Measurements from ENCODE around the gene FCRL4. TPM values are rescaled to one million over a fixed set of nuclear protein-coding genes. Genes with fewer than 3 reads are reported as not detected.

FCRL4 gene
- not detected for total RNA-seq

DNA sequence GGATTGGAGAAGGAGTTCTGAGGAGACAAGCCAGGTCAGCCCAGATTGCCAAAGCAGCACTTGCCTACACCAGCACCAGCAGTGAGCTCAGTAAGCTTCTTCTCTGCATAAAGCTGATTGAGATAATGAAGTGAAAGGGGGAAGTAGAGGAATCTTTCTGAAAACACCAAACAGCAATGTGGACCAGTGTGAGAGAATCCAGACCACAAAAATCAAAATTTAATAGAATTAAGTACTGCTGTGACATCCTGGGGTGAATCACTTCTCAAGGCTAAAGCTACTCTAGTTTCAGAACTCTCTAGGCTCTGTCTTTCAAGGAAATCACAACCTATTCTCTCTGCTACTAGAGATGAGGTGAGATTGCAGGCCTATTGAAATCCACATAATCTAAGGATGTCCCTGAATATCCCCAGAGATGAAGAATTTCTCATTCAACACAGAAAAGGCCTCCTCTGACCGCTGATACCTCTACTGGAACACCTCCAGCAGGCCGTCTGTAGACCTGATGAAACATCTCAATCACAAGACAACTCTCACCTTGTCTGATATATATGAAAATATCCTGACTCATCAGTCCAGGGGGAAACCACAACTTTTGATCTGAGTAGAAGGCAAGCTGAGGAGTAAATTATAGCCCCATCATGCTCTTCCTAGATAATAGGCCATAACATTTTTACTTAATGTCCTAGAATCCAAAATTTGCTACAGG, at the start of gene FCRL4:
TSS of gene FCRL4 (minus strand) at position 127 of the 709 bp plus-strand sequence. CDS start 141 bp downstream, outside the sequence.
- CTCF ChIA-PET, result no interaction called here
- no peaks in the 10 kb centered on the region for H3K9me3 Mint-ChIP-seq (ENCODE audit: low read depth)
- peak; percentile 36 for ATAC-seq
- H3K27me3 Mint-ChIP-seq, result peaks cover 36% of the 10 kb centered on the region
- H3K4me1 Mint-ChIP-seq, result peaks cover 18% of the 10 kb centered on the region
- no peak within 1 kb of the TSS for H3K27ac Mint-ChIP-seq
- H3K4me3 Mint-ChIP-seq, result no peak within 1 kb of the TSS
- no peak for DNase-seq
- H3K36me3 Mint-ChIP-seq, result no peaks in the 10 kb centered on the region

DNA sequence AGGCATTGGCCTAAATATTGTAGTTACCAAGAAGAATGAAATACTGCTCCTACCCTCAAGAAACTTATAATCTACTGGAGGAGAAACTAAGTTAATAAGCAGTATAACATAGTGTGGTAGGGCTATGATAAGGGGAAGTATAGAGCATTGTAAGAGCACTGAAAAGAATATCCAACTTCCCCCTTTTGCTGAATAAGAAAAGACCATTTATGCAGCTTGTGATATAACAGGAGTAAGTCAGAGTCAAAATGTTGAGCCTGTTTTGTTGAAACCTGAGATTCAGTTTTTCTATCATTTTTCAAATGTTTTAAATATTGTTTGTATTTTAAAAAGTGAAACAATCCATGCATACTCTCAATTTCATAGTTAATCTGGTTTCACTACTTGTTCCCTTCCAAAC, 48.3 kb upstream of the FCRL4 start:
- H3K4me1 Mint-ChIP-seq, result no peaks in the 10 kb centered on the region
- H3K36me3 Mint-ChIP-seq, result no peaks in the 10 kb centered on the region
- no peak for ATAC-seq
- H3K9me3 Mint-ChIP-seq (ENCODE audit: low read depth), result no peaks in the 10 kb centered on the region
- no peak overlapping the region for H3K4me3 Mint-ChIP-seq
- DNase-seq, result no peak
- no peak overlapping the region for H3K27ac Mint-ChIP-seq
- CTCF ChIA-PET, result no interaction called here
- peaks cover 8% of the 10 kb centered on the region for H3K27me3 Mint-ChIP-seq

DNA sequence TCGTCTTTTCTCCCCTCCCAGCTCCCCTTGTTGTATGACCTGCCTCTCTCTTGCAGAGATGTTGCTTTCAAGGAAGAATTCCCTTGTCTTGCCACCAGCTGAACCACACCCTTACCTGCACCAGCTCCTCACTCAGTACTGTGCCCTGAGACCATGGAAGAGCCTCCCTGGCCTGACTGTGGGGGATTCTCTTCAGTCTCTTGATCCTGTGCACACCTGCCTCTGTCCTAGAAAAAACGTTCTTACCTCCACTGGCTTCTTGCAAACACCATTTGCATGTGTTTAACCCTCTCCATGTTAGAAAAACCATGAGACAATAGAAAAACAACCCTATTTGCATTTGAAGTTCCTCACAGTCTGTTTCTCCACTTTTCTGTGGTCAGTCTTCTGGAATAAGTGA, 43.3 kb upstream of the FCRL4 start:
- Mint-ChIP-seq H3K27me3 (peaks cover 5% of the 10 kb centered on the region), H3K27ac (no peak overlapping the region), H3K4me1 (no peaks in the 10 kb centered on the region), H3K9me3 (ENCODE audit: low read depth) (no peaks in the 10 kb centered on the region), H3K4me3 (no peak overlapping the region), H3K36me3 (no peaks in the 10 kb centered on the region)
- no peak for ATAC-seq
- CTCF ChIA-PET, result no interaction called here
- DNase-seq, result no peak

DNA sequence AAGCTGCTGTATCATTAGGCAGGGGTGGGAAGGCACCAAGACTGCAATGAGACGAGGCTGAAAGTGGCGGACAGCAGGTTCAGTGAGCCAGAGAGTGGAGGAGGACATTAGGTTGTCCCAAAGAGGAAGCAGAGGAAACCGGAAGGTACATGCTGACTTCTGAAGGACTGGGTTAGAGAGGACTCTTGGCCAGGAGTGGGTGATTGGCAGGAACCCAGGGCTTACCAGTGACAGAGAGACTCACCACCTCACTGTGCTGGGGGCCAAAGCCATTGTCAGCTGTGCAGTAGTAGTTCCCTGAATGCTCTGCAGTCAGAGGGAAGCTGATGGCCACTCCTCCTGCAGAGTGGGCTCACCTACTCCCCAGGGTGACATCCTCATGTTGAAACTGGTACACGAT, 41.9 kb upstream of the FCRL4 start:
- H3K4me1 Mint-ChIP-seq, result no peaks in the 10 kb centered on the region
- no peak overlapping the region for H3K4me3 Mint-ChIP-seq
- DNase-seq (no peak), ATAC-seq (no peak)
- CTCF ChIA-PET, result no interaction called here
- no peak overlapping the region for H3K27ac Mint-ChIP-seq
- peaks cover 5% of the 10 kb centered on the region for H3K27me3 Mint-ChIP-seq
- H3K9me3 Mint-ChIP-seq (ENCODE audit: low read depth), result no peaks in the 10 kb centered on the region
- H3K36me3 Mint-ChIP-seq, result no peaks in the 10 kb centered on the region

DNA sequence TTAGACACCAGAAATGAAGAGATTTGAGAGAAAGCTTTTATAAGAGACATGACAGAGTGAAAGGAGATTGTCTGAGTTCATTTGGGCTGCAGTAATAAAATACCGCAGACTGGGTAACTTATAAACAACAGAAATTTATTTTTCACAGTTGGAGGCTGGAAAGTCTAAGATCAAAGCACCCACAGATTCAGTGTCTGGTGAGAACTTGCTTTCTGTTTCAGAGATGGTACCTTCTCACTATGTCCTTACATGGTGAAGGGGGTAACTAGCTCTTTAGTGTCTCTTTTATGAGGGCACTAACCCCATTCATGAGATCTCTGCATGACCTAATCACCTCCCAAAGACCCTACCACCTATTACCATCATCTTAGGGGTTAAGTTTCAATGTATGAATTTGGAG, 30.9 kb upstream of the FCRL4 start:
- Mint-ChIP-seq H3K9me3 (ENCODE audit: low read depth) (no peaks in the 10 kb centered on the region), H3K4me1 (no peaks in the 10 kb centered on the region), H3K27ac (no peak overlapping the region), H3K36me3 (no peaks in the 10 kb centered on the region), H3K4me3 (no peak overlapping the region), H3K27me3 (peaks cover 15% of the 10 kb centered on the region)
- ATAC-seq, result no peak
- CTCF ChIA-PET, result no interaction called here
- DNase-seq, result no peak

DNA sequence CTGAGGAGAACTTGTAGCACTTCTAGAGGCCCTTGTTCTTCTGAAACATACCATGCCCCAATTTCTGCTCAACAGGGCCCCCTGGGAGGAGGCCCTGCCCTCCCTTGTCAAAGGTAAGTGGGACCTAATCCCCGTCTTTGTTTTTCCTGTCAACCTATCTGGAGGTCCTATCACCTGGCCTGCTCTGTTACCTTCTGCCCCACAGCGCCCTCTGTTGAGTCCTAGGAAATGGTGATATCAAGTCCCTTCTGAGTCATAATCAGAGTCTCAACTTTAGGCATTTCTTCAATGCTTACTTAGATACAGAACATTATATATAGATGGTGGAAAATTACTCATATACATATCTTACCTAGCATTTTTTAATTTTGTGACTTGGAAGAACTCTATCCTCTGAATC, 28.2 kb upstream of the FCRL4 start:
- no peaks in the 10 kb centered on the region for H3K36me3 Mint-ChIP-seq
- DNase-seq (no peak), ATAC-seq (peak; percentile 42)

GRCh38 chr1:157624471-157624870, 26.6 kb upstream of the FCRL4 start:
- H3K9me3 Mint-ChIP-seq (ENCODE audit: low read depth), result no peaks in the 10 kb centered on the region
- H3K4me3 Mint-ChIP-seq, result no peak overlapping the region
- peaks cover 17% of the 10 kb centered on the region for H3K27me3 Mint-ChIP-seq
- H3K4me1 Mint-ChIP-seq, result no peaks in the 10 kb centered on the region
- H3K27ac Mint-ChIP-seq, result no peak overlapping the region
- no peaks in the 10 kb centered on the region for H3K36me3 Mint-ChIP-seq
- DNase-seq, result no peak
- no peak for ATAC-seq
- CTCF ChIA-PET, result interaction anchor here (0.6 to 3.2 kb wide), 2 partner anchors 40 to 45 kb away, joined by 3 to 10 read pairs; no protein-coding TSS in a partner anchor

More for the DNA sequence above, 28.2 kb upstream of the FCRL4 start:
- Mint-ChIP-seq H3K4me1 (no peaks in the 10 kb centered on the region), H3K9me3 (ENCODE audit: low read depth) (no peaks in the 10 kb centered on the region), H3K27me3 (peaks cover 23% of the 10 kb centered on the region), H3K27ac (no peak overlapping the region), H3K4me3 (no peak overlapping the region)
- CTCF ChIA-PET, result interaction anchor here (1.2 to 3.2 kb wide), 2 partner anchors 10 to 46 kb away, joined by 3 to 10 read pairs; no protein-coding TSS in a partner anchor

- CTCF ChIA-PET, result no interaction called here
- no peaks in the 10 kb centered on the region for H3K9me3 Mint-ChIP-seq (ENCODE audit: low read depth)
- H3K27me3 Mint-ChIP-seq, result peaks cover 19% of the 10 kb centered on the region
- DNase-seq, result no peak
- no peaks in the 10 kb centered on the region for H3K36me3 Mint-ChIP-seq
- no peak overlapping the region for H3K27ac Mint-ChIP-seq
- H3K4me3 Mint-ChIP-seq, result no peak overlapping the region
- ATAC-seq, result no peak
- no peaks in the 10 kb centered on the region for H3K4me1 Mint-ChIP-seq
Observed at GRCh38 chr1:157622471-157622870, 24.6 kb upstream of the FCRL4 start.

DNA sequence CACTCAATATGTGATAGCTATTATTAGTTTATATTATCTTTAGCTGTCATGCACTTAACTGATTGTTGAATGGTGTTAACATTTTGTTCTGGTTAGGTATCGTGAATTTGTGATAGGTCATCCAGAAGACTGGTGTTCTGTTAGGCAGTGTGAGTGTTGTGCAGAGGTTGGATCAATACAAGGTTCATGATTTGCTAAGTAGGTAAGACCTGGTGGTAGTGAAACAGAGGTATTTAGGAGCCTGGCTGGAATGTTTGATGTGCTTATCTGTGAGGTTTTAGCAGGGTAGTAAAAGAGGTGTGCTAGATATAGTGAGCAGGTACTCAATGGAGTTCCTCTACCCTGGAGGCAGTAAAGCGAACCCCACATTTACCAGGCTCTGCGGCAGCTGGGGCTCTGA, 20.3 kb upstream of the FCRL4 start:
- Mint-ChIP-seq H3K9me3 (ENCODE audit: low read depth) (no peaks in the 10 kb centered on the region), H3K27me3 (peaks cover 16% of the 10 kb centered on the region), H3K27ac (no peak overlapping the region), H3K4me1 (no peaks in the 10 kb centered on the region), H3K4me3 (no peak overlapping the region), H3K36me3 (no peaks in the 10 kb centered on the region)
- ATAC-seq (no peak), DNase-seq (no peak)
- CTCF ChIA-PET, result no interaction called here

DNA sequence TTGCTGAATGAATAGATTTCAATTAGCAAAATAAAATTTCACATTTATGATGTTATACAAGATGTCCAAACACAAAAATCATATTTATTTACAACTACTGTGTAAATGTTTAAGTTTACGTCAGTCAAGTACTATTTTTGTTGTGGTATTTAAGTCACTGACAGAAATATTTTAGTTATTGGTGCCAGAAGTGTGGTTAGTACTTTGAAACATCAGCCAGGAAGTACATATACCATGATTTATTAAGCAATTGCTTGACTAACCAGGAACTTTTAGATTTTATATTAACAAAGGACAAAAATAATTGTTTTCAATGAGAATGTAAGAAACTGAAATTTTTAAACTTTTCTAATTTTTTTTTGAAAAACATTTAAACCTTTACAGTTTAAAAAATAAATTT, 2.4 kb upstream of the FCRL4 start:
- H3K4me3 Mint-ChIP-seq, result no peak overlapping the region
- no peaks in the 10 kb centered on the region for H3K9me3 Mint-ChIP-seq (ENCODE audit: low read depth)
- CTCF ChIA-PET, result no interaction called here
- DNase-seq, result no peak
- H3K36me3 Mint-ChIP-seq, result no peaks in the 10 kb centered on the region
- H3K27me3 Mint-ChIP-seq, result peaks cover 42% of the 10 kb centered on the region
- no peak for ATAC-seq
- no peak overlapping the region for H3K27ac Mint-ChIP-seq
- peaks cover 17% of the 10 kb centered on the region for H3K4me1 Mint-ChIP-seq

- Mint-ChIP-seq H3K36me3 (no peaks in the 10 kb centered on the region), H3K27me3 (peaks cover 30% of the 10 kb centered on the region), H3K9me3 (ENCODE audit: low read depth) (no peaks in the 10 kb centered on the region)
Observed at GRCh38 chr1:157596384-157596783, 1.5 kb downstream of the FCRL4 start.

DNA sequence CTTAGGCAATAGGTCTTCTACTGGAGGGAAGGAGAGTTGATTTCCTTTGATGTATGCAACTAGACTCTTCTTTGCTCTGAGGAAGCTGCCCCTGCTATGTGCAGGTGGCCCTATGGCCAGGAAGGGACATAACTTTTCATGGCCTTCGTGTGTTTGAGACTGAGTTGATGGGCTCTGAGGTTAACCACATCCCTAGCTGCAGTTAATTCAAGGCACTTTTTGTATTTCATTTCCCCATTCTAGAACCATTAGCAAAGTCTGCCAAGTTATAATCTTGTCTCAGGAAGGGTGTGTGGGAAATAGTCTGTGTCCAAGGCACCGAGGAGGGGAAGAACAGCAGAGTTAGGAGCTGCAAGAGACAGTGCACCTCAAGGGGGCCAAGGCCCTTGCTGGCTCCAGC, 2.5 kb downstream of the FCRL4 start:
- CTCF ChIA-PET, result interaction anchor here (0.8 to 1.2 kb wide), 2 partner anchors 8 to 15 kb away, joined by 3 read pairs; no protein-coding TSS in a partner anchor
- H3K4me3 Mint-ChIP-seq, result no peak overlapping the region
- no peaks in the 10 kb centered on the region for H3K36me3 Mint-ChIP-seq
- ATAC-seq (no peak), DNase-seq (no peak)
- H3K9me3 Mint-ChIP-seq (ENCODE audit: low read depth), result no peaks in the 10 kb centered on the region
- peaks cover 30% of the 10 kb centered on the region for H3K27me3 Mint-ChIP-seq
- peaks cover 18% of the 10 kb centered on the region for H3K4me1 Mint-ChIP-seq
- no peak overlapping the region for H3K27ac Mint-ChIP-seq

More at GRCh38 chr1:157596384-157596783, 1.5 kb downstream of the FCRL4 start:
- Mint-ChIP-seq H3K4me3 (no peak overlapping the region), H3K4me1 (peaks cover 18% of the 10 kb centered on the region), H3K27ac (no peak overlapping the region)
- ATAC-seq, result no peak
- CTCF ChIA-PET, result no interaction called here
- no peak for DNase-seq

GRCh38 chr1:157585984-157586383, 11.9 kb downstream of the FCRL4 start:
- H3K36me3 Mint-ChIP-seq, result no peaks in the 10 kb centered on the region
- DNase-seq (no peak), ATAC-seq (no peak)
- no peak overlapping the region for H3K4me3 Mint-ChIP-seq
- H3K27me3 Mint-ChIP-seq, result peaks cover 16% of the 10 kb centered on the region
- H3K4me1 Mint-ChIP-seq, result no peaks in the 10 kb centered on the region
- no peak overlapping the region for H3K27ac Mint-ChIP-seq
- CTCF ChIA-PET, result no interaction called here
- no peaks in the 10 kb centered on the region for H3K9me3 Mint-ChIP-seq (ENCODE audit: low read depth)

DNA sequence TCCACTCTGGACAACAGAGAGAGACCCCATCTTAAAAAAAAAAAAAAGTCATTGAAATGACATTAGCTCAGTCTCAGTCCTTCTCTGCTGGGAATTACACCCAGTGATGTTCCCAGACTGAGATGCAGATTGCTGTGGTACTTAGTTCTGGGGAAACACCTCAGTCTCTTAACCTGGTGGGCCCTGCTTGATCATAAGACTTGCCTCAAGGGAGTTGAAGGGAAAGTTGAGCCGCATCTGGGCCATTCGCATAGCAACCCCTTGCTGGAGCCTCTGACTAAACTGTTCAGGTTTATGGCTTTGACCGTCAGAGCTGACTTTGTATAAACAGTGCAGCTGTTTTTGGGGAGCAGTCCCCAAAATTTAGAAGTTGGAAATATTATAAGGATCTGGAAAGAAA, 13.4 kb downstream of the FCRL4 start:
- CTCF ChIA-PET, result interaction anchor here (0.7 kb wide), 1 partner anchor 40 kb away, joined by 3 read pairs; no protein-coding TSS in a partner anchor
- Mint-ChIP-seq H3K27me3 (peaks cover 13% of the 10 kb centered on the region), H3K9me3 (ENCODE audit: low read depth) (no peaks in the 10 kb centered on the region), H3K36me3 (no peaks in the 10 kb centered on the region), H3K4me1 (no peaks in the 10 kb centered on the region), H3K27ac (no peak overlapping the region), H3K4me3 (no peak overlapping the region)
- no peak for DNase-seq
- no peak for ATAC-seq

Data from activated CD8-positive, alpha-beta memory T cell treated with anti-CD3 and anti-CD28 coated beads, Interleukin-2, amount 10 ng/mL, durations not matched to agents 7 days and 5 days (primary cell).